ENCODE data around the gene COL18A1. TPM values are rescaled to one million over a fixed set of nuclear protein-coding genes. Genes with fewer than 3 reads are reported as not detected.
A peak's percentile ranks its signal among the peaks of the same experiment; 100 is the strongest.

Gene COL18A1
- total and polyA plus RNA-seq, 9 of the 15 experiments (the other 6 are each of a cell fraction or from before 2014, with no cell fraction given), result 0.14 to 16.4 (median 2.0) TPM

DNA sequence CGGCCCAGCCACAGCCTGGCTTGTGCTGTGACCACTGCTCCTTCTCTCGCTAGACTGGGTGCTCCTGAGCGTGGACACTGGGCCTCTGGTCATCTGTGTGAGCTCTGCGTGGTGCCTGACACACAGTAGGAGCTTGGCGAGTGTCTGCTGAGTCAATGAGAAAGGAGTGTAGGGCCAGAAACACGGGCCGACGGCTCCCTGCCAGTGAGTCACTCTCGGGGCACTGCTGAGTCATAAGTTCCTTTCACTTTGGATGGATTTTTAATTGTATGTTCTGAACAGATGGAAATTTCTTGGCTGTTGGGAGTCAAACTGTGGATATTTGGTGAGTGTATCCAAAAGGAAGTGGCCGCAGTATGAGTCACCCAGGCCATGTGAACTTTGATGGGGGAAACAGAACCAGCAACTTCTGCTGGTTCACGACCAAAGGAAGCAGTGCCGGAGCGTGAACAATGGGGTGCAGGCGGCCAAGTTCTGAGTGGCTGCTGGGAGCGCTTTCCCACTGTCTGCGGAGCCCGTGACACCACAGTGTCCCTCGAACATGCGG, 41.0 kb upstream of the COL18A1 start (continued):
- TF ChIP-seq RNF219 (CRISPR knock-in tag; IDR thresholded peaks at IDR 0.05), result no peak
- no peak for TF ChIP-seq NR4A1 (CRISPR knock-in tag; IDR thresholded peaks at IDR 0.05)
- TF ChIP-seq NR4A1 (tag; IDR thresholded peaks at IDR 0.05), result peak; percentile 92
- TF ChIP-seq ZNF316 (IDR thresholded peaks at IDR 0.05), result peak; percentile 92
- no peak for TF ChIP-seq TBL1XR1 (IDR thresholded peaks at IDR 0.05; ENCODE audit: low read length in 2 of 2)
- TF ChIP-seq ZNF347 (CRISPR knock-in tag; IDR thresholded peaks at IDR 0.05; ENCODE audit: low read depth), result no peak
- TF ChIP-seq MXI1 (IDR thresholded peaks at IDR 0.05; ENCODE audit: low read depth, low read length), result no peak
- no peak for TF ChIP-seq VEZF1 (CRISPR knock-in tag; IDR thresholded peaks at IDR 0.05)
- TF ChIP-seq, protein P1, sequence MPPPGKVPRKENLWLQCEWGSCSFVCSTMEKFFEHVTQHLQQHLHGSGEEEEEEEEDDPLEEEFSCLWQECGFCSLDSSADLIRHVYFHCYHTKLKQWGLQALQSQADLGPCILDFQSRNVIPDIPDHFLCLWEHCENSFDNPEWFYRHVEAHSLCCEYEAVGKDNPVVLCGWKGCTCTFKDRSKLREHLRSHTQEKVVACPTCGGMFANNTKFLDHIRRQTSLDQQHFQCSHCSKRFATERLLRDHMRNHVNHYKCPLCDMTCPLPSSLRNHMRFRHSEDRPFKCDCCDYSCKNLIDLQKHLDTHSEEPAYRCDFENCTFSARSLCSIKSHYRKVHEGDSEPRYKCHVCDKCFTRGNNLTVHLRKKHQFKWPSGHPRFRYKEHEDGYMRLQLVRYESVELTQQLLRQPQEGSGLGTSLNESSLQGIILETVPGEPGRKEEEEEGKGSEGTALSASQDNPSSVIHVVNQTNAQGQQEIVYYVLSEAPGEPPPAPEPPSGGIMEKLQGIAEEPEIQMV (tag; conservative IDR thresholded peaks at IDR 0.05; ENCODE audit: low read depth), result peak; percentile 64; the same call in 1 of the 2 replicates
- TF ChIP-seq, protein P2, sequence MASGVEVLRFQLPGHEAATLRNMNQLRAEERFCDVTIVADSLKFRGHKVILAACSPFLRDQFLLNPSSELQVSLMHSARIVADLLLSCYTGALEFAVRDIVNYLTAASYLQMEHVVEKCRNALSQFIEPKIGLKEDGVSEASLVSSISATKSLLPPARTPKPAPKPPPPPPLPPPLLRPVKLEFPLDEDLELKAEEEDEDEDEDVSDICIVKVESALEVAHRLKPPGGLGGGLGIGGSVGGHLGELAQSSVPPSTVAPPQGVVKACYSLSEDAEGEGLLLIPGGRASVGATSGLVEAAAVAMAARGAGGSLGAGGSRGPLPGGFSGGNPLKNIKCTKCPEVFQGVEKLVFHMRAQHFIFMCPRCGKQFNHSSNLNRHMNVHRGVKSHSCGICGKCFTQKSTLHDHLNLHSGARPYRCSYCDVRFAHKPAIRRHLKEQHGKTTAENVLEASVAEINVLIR (CRISPR knock-in tag; IDR thresholded peaks at IDR 0.05), result no peak
- no peak for TF ChIP-seq MAZ (CRISPR knock-in tag; conservative IDR thresholded peaks at IDR 0.05 in 1 of 2, IDR thresholded peaks at IDR 0.05 in 1 of 2)
- no peak for TF ChIP-seq ZNF77 (CRISPR knock-in tag; IDR thresholded peaks at IDR 0.05)
- peak; percentile 54; the same call in 1 of the 2 replicates for TF ChIP-seq ZBTB2 (IDR thresholded peaks at IDR 0.05)
- peak; percentile 92; the same call in 1 of the 2 replicates for TF ChIP-seq ZNF589 (CRISPR knock-in tag; IDR thresholded peaks at IDR 0.05; ENCODE audit: low read depth)
- TF ChIP-seq ILK (tag; IDR thresholded peaks at IDR 0.05; ENCODE audit: borderline replicate concordance, low read depth), result no peak
- TF ChIP-seq BCL6 (CRISPR knock-in tag; IDR thresholded peaks at IDR 0.05), result no peak
- no peak for TF ChIP-seq HIVEP1 (CRISPR knock-in tag; IDR thresholded peaks at IDR 0.05)
- no peak for TF ChIP-seq ZNF696 (CRISPR knock-in tag; conservative IDR thresholded peaks at IDR 0.05)
